ENCODE results near the gene FSTL3.
"Not testable (repeated sequence)": the region's sequence is repeated elsewhere in the genome, so short reads cannot be mapped to it uniquely, and the experiment has no call there.

Gene FSTL3

GRCh38 chr19:662962-663681, 13.1 kb upstream of the FSTL3 start, which contains the start of gene RNF126:
RNF126 (minus strand) TSS chr19:663214; CDS start chr19:663121, 93 bp downstream.
- no peak for TF ChIP-seq CTCF (IDR thresholded peaks at IDR 0.05; ENCODE audit: extremely low read depth, missing control alignments)
- DNase-seq (ENCODE audit: low spot score) = peak; percentile 99

DNA sequence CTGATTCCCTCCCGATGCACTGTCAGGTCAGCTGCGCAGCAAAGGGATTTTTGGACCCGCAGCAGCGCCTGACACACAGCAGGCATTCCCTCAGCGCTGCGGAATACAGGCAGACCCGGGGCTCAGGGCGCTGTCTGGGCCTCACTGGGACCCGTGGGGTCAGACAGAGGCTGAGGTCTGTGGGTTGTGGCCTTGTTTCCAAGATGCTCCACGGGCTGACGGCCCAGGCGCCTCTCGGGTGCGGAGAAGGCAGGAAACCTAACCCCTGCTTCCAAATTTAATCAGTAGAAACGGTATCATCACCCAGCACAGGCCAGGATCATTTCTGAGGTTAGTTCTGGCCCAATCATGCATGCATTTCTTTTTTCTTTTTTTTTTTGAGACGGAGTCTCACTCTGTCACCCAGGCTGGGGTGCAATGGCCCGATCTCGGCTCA, 12.5 kb upstream of the FSTL3 start:
- TF ChIP-seq CTCF (IDR thresholded peaks at IDR 0.05; ENCODE audit: extremely low read depth, missing control alignments) = no peak
- DNase-seq (ENCODE audit: low spot score) = no peak

DNA sequence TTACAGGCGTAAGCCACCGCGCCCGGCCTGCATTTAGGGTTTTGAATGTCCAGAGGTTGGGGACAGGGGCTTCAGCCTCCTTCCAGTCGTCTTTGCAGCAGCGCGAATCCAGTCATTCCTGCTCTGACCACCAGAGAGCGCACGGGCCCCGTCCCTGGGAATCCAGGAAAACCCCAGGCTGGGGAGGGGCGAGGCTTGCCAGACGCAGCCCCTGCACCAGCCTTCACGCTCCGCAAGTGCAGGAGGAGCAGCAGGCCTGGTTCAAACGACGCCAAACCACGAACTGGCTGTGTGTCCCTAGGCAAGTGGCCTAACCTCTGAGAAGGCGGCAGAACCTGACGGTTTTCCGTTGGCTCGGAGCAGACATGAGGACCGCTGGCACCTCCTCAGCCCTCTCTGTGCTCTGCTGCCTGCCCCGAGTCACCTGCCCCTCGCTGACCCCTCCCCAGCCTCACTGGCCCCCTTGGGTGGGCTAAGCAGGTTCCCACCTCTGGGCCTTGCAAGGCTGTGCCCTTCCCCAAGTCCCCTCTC, 11.2 kb upstream of the FSTL3 start:
- DNase-seq (ENCODE audit: low spot score) = peak; percentile 91

DNA sequence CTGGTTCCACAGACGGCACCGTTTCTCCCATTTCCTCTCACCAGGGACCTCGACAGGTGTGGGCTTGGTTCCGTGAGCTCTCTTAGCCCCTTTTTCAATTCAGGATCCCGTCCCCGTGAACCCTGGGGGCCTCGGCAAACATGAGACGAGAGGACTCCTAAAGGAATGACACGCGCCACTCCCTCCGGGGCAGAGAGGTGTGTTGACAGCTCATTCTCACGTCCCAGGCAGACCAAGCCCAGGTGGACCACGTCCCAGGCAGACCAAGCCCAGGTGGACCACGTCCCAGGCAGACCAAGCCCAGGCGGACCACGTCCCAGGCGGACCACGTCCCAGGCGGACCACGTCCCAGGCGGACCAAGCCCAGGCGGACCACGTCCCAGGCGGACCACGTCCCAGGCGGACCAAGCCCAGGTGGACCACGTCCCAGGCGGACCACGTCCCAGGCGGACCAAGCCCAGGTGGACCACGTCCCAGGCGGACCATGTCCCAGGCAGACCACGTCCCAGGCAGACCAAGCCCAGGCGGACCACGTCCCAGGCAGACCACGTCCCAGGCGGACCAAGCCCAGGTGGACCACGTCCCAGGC, 9.1 kb upstream of the FSTL3 start:
- DNase-seq (ENCODE audit: low spot score) = not testable (repeated sequence)

More for the DNA sequence above, 11.2 kb upstream of the FSTL3 start:
- peak; percentile 95 for TF ChIP-seq CTCF (IDR thresholded peaks at IDR 0.05; ENCODE audit: extremely low read depth, missing control alignments)

DNA sequence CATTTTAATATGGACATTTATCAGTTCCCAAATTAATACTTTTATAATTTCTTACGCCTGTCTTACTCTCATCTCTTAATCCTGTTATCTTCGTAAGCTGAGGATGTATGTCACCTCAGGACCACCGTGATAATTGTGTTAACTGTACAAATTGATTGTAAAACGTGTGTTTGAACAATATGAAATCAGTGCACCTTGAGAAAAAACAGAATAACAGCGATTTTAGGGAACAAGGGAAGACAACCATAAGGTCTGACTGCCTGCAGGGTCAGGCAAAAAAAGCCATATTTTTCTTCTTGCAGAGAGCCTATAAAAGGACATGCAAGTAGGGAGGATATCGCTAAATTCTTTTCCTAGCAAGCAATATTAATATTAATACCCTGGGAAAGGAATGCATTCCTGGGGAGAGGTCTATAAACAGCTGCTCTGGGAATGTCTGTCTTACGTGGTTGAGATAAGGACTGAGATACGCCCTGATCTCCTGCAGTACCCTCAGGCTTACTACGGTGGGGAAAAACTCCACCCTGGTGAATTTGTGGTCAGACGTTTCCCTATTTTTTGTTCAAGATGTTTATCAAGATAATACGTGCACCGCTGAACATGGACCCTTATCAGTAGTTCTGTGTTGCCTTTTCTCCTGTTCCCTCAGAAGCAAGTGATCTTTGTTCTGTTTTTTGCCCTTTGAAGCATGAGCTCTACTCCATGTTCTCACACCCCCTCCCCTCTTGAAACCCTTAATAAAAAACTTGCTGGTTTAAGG, 7.3 kb upstream of the FSTL3 start:
- not testable (repeated sequence) for DNase-seq (ENCODE audit: low spot score)

DNA sequence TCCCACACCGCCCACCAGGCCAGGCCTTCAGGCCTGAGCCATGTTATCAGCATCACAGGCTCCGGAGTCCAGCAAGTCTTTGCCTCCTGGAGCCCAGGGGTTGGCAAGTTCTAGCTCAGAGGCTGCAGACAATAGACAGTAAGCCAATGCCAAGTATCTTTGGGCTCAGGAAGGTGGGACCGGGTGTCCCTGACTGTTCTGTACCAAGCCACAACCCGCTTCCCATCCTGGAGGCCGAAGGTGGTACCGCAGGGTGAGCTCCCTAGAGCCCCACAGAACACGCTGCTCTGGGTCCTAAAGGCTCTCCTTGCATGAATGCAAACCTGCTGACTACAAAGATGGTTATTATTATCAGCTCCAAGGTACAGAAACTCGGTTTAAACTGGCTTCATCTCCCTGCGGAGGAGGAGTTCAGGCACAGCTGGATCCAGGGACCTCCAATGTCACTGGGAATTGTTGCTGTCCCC, 5.5 kb upstream of the FSTL3 start:
- no peak for DNase-seq (ENCODE audit: low spot score)
- TF ChIP-seq CTCF (IDR thresholded peaks at IDR 0.05; ENCODE audit: extremely low read depth, missing control alignments) = no peak

DNA sequence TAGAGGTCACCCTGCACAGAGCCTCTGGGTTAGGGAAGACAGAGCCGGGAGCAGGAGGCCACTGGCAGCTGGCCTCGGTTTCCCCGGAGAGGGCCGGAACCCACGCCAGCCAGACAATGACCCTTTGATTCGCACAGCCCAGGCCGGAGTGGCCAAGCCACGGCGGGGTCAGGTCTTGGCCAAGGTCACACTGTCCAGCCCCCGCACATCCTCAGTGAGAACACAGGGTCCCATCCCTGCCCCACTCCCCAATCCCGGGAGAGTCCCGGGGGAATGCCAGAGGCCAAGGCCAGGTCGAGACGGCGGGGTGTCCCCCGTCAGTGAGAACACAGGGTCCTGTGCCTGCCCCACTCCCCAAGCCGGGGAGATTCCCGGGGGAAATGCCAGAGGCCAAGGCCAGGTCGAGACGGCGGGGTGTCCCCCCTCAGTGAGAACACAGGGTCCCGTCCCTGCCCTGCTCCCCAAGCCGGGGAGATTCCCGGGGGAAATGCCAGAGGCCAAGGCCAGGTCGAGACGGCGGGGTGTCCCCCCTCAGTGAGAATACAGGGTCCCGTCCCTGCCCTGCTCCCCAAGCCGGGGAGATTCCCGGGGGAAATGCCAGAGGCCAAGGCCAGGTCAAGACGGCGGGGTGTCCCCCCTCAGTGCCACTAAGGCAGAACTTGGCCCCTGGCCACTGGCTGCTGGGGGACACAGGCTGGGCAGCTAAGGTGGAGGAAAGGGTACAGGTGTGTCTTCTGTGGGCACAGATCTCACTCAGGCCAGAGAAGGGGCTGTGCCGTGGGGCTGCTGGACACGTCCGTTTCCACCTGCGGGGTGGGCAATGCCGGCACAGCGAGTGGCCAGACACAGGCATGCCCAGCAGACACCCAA, 1.7 kb upstream of the FSTL3 start:
- no peak for TF ChIP-seq CTCF (IDR thresholded peaks at IDR 0.05; ENCODE audit: extremely low read depth, missing control alignments)
- no peak for DNase-seq (ENCODE audit: low spot score)

Data from GM20000 (cell line).